HL-60 (cell line): Measurements from ENCODE around the gene NAALADL2.

Experiments
- GABPA ChIP-seq: IDR thresholded peaks from 2 replicates; pipeline ENCODE4 v1.6.1; 2012; ENCODE audit warnings: low read depth
- POLR2AphosphoS5 ChIP-seq: IDR thresholded peaks from 2 replicates; pipeline ENCODE4 v1.6.1; 2012; ENCODE audit warnings: low read depth
- TF ChIP-seq, protein P1 (sequence below): IDR thresholded peaks from one replicate; pipeline ENCODE4 v1.5.1; 2011; ENCODE audit warnings: low read length, control low read depth, inconsistent platforms; ENCODE audit not compliant: insufficient read depth

DNA sequence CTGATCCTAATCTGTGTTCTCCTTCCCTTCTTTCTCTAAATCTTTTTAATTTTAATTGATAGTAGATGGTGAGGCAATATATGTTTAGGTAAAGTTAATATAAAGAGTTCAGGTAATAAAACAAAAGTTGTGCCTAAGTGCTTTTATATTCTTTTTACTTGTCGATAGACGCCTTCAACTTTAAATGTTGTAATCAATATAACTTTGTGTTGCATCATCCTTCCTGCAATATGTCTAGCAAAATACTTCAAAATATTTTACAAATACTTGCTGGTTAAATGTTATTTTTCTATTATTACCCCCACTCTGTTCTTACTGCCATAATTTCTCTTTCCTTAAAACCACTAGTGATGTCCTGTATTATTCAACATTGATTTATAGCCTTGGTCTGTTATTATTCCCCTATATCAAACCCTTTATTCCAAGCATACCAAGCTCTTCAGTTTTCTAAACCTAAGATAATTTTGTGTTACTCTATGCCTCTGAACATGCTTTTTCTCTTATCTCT, 92.4 kb downstream of the NAALADL2 start:
- TF ChIP-seq GABPA (no peak), POLR2AphosphoS5 (no peak)
- TF ChIP-seq, protein P1, sequence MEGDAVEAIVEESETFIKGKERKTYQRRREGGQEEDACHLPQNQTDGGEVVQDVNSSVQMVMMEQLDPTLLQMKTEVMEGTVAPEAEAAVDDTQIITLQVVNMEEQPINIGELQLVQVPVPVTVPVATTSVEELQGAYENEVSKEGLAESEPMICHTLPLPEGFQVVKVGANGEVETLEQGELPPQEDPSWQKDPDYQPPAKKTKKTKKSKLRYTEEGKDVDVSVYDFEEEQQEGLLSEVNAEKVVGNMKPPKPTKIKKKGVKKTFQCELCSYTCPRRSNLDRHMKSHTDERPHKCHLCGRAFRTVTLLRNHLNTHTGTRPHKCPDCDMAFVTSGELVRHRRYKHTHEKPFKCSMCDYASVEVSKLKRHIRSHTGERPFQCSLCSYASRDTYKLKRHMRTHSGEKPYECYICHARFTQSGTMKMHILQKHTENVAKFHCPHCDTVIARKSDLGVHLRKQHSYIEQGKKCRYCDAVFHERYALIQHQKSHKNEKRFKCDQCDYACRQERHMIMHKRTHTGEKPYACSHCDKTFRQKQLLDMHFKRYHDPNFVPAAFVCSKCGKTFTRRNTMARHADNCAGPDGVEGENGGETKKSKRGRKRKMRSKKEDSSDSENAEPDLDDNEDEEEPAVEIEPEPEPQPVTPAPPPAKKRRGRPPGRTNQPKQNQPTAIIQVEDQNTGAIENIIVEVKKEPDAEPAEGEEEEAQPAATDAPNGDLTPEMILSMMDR: no peak
